ENCODE results near the gene GLDC. TPM values are rescaled to one million over a fixed set of nuclear protein-coding genes. Genes with fewer than 3 reads are reported as not detected.
A peak's percentile ranks its signal among the peaks of the same experiment; 100 is the strongest.
"Not testable (repeated sequence)": the region's sequence is repeated elsewhere in the genome, so short reads cannot be mapped to it uniquely, and the experiment has no call there.

The GLDC gene
- total RNA-seq, 2 experiments from 2014 or later, result not detected

- DNase-seq (no peak), ATAC-seq (ENCODE audit: low read depth) (no peak)
- Mint-ChIP-seq H3K36me3 (no peaks in the 10 kb centered on the region), H3K4me1 (peaks cover 12% of the 10 kb centered on the region), H3K4me3 (peak overlapping the region; percentile 69), H3K27me3 (peaks cover 79% of the 10 kb centered on the region), H3K27ac (no peak overlapping the region), H3K9me3 (no peaks in the 10 kb centered on the region)
- POLR2A ChIA-PET, result interaction anchor here (1.0 kb wide), 1 partner anchor 35 kb away, joined by 3 read pairs; no protein-coding TSS in a partner anchor
These were observed 736 bp upstream of the GLDC start for GRCh38 chr9:6646293-6646636.

GRCh38 chr9:6645105-6645354 is 499 bp downstream of the GLDC start:
- POLR2A ChIA-PET, H3K9me3 Mint-ChIP-seq, H3K27ac Mint-ChIP-seq, DNase-seq, H3K36me3 Mint-ChIP-seq: not testable (repeated sequence)
- H3K4me3 Mint-ChIP-seq, result peak overlapping the region; percentile 56
- H3K27me3 Mint-ChIP-seq, result peaks cover 84% of the 10 kb centered on the region
- peak; percentile 45 for ATAC-seq (ENCODE audit: low read depth)
- H3K4me1 Mint-ChIP-seq, result peaks cover 12% of the 10 kb centered on the region

- no peak for DNase-seq
- H3K27me3 Mint-ChIP-seq, result peaks cover 81% of the 10 kb centered on the region
- H3K9me3 Mint-ChIP-seq, result no peaks in the 10 kb centered on the region
- no peak for ATAC-seq (ENCODE audit: low read depth)
- H3K4me1 Mint-ChIP-seq, result peaks cover 12% of the 10 kb centered on the region
- peak overlapping the region; percentile 56 for H3K4me3 Mint-ChIP-seq
- POLR2A ChIA-PET, result no interaction called here
- H3K27ac Mint-ChIP-seq, result no peak overlapping the region
- no peaks in the 10 kb centered on the region for H3K36me3 Mint-ChIP-seq
These were observed 1.0 kb downstream of the GLDC start for GRCh38 chr9:6644346-6645104.

- H3K27ac Mint-ChIP-seq, result no peak overlapping the region
- H3K4me1 Mint-ChIP-seq, result peaks cover 12% of the 10 kb centered on the region
- ATAC-seq (ENCODE audit: low read depth), result no peak
- peaks cover 61% of the 10 kb centered on the region for H3K27me3 Mint-ChIP-seq
- no peaks in the 10 kb centered on the region for H3K9me3 Mint-ChIP-seq
- POLR2A ChIA-PET, result interaction anchor here (0.6 kb wide), 1 partner anchor 119 kb away, joined by 5 read pairs; no protein-coding TSS in a partner anchor
- DNase-seq, result no peak
- no peaks in the 10 kb centered on the region for H3K36me3 Mint-ChIP-seq
- H3K4me3 Mint-ChIP-seq, result no peak overlapping the region
These were observed 3.6 kb downstream of the GLDC start for GRCh38 chr9:6641961-6642360.

- Mint-ChIP-seq H3K36me3 (no peaks in the 10 kb centered on the region), H3K4me3 (no peak overlapping the region), H3K27me3 (peaks cover 57% of the 10 kb centered on the region), H3K27ac (no peak overlapping the region), H3K9me3 (no peaks in the 10 kb centered on the region), H3K4me1 (peaks cover 12% of the 10 kb centered on the region)
- ATAC-seq (ENCODE audit: low read depth), result no peak
- DNase-seq, result no peak
- POLR2A ChIA-PET, result no interaction called here
These were observed 4.0 kb downstream of the GLDC start for GRCh38 chr9:6641561-6641960.

GRCh38 chr9:6641056-6641455 is 4.5 kb downstream of the GLDC start:
- ATAC-seq (ENCODE audit: low read depth) (no peak), DNase-seq (no peak)
- POLR2A ChIA-PET, result no interaction called here
- H3K4me1 Mint-ChIP-seq, result peaks cover 8% of the 10 kb centered on the region
- H3K4me3 Mint-ChIP-seq, result no peak overlapping the region
- H3K36me3 Mint-ChIP-seq, result no peaks in the 10 kb centered on the region
- H3K27ac Mint-ChIP-seq, result no peak overlapping the region
- H3K27me3 Mint-ChIP-seq, result peaks cover 54% of the 10 kb centered on the region
- no peaks in the 10 kb centered on the region for H3K9me3 Mint-ChIP-seq

- DNase-seq (no peak), ATAC-seq (ENCODE audit: low read depth) (no peak)
- Mint-ChIP-seq H3K27me3 (peaks cover 48% of the 10 kb centered on the region), H3K4me3 (no peak overlapping the region), H3K27ac (no peak overlapping the region), H3K4me1 (peaks cover 4% of the 10 kb centered on the region), H3K9me3 (no peaks in the 10 kb centered on the region), H3K36me3 (no peaks in the 10 kb centered on the region)
- POLR2A ChIA-PET, result no interaction called here
These were observed 5.1 kb downstream of the GLDC start for GRCh38 chr9:6640268-6641051.

GRCh38 chr9:6639622-6640021 is 5.9 kb downstream of the GLDC start:
- H3K27me3 Mint-ChIP-seq, result peaks cover 42% of the 10 kb centered on the region

GRCh38 chr9:6634444-6634843 is 11.1 kb downstream of the GLDC start:
- H3K4me1 Mint-ChIP-seq, result no peaks in the 10 kb centered on the region
- DNase-seq (no peak), ATAC-seq (ENCODE audit: low read depth) (no peak)
- no peak overlapping the region for H3K27ac Mint-ChIP-seq
- no peak overlapping the region for H3K4me3 Mint-ChIP-seq
- H3K9me3 Mint-ChIP-seq, result no peaks in the 10 kb centered on the region
- POLR2A ChIA-PET, result no interaction called here
- H3K27me3 Mint-ChIP-seq, result peaks cover 7% of the 10 kb centered on the region
- no peaks in the 10 kb centered on the region for H3K36me3 Mint-ChIP-seq

More at GRCh38 chr9:6639622-6640021, 5.9 kb downstream of the GLDC start:
- H3K4me1 Mint-ChIP-seq, result peaks cover 4% of the 10 kb centered on the region
- no peak for DNase-seq
- POLR2A ChIA-PET, result no interaction called here
- H3K27ac Mint-ChIP-seq, result no peak overlapping the region
- H3K4me3 Mint-ChIP-seq, result no peak overlapping the region
- H3K9me3 Mint-ChIP-seq, result no peaks in the 10 kb centered on the region
- ATAC-seq (ENCODE audit: low read depth), result no peak
- H3K36me3 Mint-ChIP-seq, result no peaks in the 10 kb centered on the region

- ATAC-seq (ENCODE audit: low read depth) (no peak), DNase-seq (no peak)
- POLR2A ChIA-PET, result no interaction called here
- Mint-ChIP-seq H3K27ac (no peak overlapping the region), H3K36me3 (no peaks in the 10 kb centered on the region), H3K27me3 (peaks cover 2% of the 10 kb centered on the region), H3K4me1 (no peaks in the 10 kb centered on the region), H3K4me3 (no peak overlapping the region), H3K9me3 (no peaks in the 10 kb centered on the region)
These were observed 12.2 kb downstream of the GLDC start for GRCh38 chr9:6633378-6633777.

- Mint-ChIP-seq H3K4me1 (no peaks in the 10 kb centered on the region), H3K9me3 (no peaks in the 10 kb centered on the region), H3K4me3 (no peak overlapping the region), H3K36me3 (no peaks in the 10 kb centered on the region), H3K27me3 (peaks cover 5% of the 10 kb centered on the region), H3K27ac (no peak overlapping the region)
- POLR2A ChIA-PET, result no interaction called here
- ATAC-seq (ENCODE audit: low read depth) (no peak), DNase-seq (no peak)
These were observed 12.9 kb downstream of the GLDC start for GRCh38 chr9:6632516-6633183.

- Mint-ChIP-seq H3K9me3 (no peaks in the 10 kb centered on the region), H3K4me3 (no peak overlapping the region), H3K27me3 (peaks cover 11% of the 10 kb centered on the region), H3K27ac (no peak overlapping the region), H3K4me1 (no peaks in the 10 kb centered on the region), H3K36me3 (no peaks in the 10 kb centered on the region)
- ATAC-seq (ENCODE audit: low read depth) (no peak), DNase-seq (no peak)
- POLR2A ChIA-PET, result interaction anchor here (0.5 kb wide), 1 partner anchor 66 kb away, joined by 3 read pairs; no protein-coding TSS in a partner anchor
These were observed 14.4 kb downstream of the GLDC start for GRCh38 chr9:6631207-6631512.

GRCh38 chr9:6630502-6631206 is 14.9 kb downstream of the GLDC start:
- POLR2A ChIA-PET, result no interaction called here
- peaks cover 14% of the 10 kb centered on the region for H3K27me3 Mint-ChIP-seq
- DNase-seq, result no peak
- H3K4me3 Mint-ChIP-seq, result no peak overlapping the region
- no peaks in the 10 kb centered on the region for H3K9me3 Mint-ChIP-seq
- H3K4me1 Mint-ChIP-seq, result no peaks in the 10 kb centered on the region
- no peak overlapping the region for H3K27ac Mint-ChIP-seq
- ATAC-seq (ENCODE audit: low read depth), result no peak
- H3K36me3 Mint-ChIP-seq, result no peaks in the 10 kb centered on the region
